PFSK-1 (cell line): ENCODE results near the gene SDC1.

Experiments
- FOXP2 ChIP-seq: optimal IDR thresholded peaks from 2 replicates; pipeline ENCODE3; 2011; ENCODE audit warnings: borderline replicate concordance, control low read depth, inconsistent platforms; ENCODE audit not compliant: insufficient read depth; ENCODE audit errors: extremely low read length, extremely low read depth
- POLR2AphosphoS5 ChIP-seq: IDR thresholded peaks from 2 replicates; pipeline ENCODE4 v1.6.1; 2012; ENCODE audit warnings: low read depth, mild to moderate bottlenecking, control low read depth, low read length, moderate library complexity
- SIN3A ChIP-seq: IDR thresholded peaks from 2 replicates; pipeline ENCODE4 v1.6.1; 2012; ENCODE audit warnings: mild to moderate bottlenecking, low read length, moderate library complexity, borderline replicate concordance; ENCODE audit not compliant: insufficient read depth
- TAF1 ChIP-seq: IDR thresholded peaks from 2 replicates; pipeline ENCODE4 v1.6.1; 2012; ENCODE audit warnings: low read length, control low read depth, borderline replicate concordance; ENCODE audit not compliant: insufficient read depth
- TF ChIP-seq, protein P1 (sequence below), 2 experiments: IDR thresholded peaks; 2 replicates each; pipeline versions ENCODE4 v1.6.1 to v1.8.0; 2011 to 2012; ENCODE audit warnings: low read depth in 2 of 2, low read length in 2 of 2, control low read depth in 1 of 2, inconsistent platforms in 1 of 2, mild to moderate bottlenecking in 1 of 2, moderate library complexity in 1 of 2; ENCODE audit not compliant: insufficient read depth in 1 of 2

DNA sequence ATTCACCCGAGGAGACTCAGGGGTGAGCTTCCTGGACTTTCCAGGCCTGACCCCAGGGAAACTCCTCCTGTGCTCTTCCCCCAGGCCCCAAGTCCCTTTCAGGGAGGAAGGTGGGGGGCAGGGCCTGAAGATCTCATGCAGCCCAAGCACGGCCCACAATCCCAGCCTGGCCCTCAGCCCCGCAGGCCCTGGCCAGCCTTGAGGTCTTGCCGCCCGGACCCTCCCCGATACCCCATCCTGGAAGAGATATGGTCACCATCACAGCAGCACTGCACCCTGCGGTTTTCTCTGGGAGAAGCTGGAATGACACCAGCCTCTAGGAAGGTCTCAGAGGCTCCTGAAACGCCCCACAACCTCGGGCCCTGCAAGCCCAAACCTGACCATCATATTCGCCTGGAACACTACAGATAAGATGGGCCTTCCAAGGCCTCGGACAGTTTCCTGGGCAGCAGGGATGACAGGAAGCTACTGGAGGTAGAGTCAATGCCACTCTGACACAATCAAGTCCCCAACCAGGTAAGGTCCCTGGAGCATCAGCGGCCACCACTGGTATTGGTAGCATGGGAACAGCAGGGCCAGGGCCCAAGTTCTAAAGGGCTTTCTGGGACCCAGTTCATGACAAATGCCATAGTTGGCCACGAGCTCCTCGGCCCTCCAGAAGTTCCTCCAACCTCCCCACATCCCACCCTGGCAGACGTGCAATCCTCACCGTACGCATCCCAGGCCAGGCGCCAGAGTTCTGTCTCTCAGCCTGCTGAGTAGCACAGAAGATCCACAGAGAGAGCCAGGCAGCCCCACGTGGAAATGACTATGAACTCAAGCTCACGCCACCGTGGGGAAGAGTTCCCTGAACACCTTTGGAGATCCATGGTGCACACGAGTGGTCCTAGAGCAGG is 8.6 kb downstream of the SDC1 start:
- no peak for TF ChIP-seq POLR2AphosphoS5
- TF ChIP-seq, protein P1, sequence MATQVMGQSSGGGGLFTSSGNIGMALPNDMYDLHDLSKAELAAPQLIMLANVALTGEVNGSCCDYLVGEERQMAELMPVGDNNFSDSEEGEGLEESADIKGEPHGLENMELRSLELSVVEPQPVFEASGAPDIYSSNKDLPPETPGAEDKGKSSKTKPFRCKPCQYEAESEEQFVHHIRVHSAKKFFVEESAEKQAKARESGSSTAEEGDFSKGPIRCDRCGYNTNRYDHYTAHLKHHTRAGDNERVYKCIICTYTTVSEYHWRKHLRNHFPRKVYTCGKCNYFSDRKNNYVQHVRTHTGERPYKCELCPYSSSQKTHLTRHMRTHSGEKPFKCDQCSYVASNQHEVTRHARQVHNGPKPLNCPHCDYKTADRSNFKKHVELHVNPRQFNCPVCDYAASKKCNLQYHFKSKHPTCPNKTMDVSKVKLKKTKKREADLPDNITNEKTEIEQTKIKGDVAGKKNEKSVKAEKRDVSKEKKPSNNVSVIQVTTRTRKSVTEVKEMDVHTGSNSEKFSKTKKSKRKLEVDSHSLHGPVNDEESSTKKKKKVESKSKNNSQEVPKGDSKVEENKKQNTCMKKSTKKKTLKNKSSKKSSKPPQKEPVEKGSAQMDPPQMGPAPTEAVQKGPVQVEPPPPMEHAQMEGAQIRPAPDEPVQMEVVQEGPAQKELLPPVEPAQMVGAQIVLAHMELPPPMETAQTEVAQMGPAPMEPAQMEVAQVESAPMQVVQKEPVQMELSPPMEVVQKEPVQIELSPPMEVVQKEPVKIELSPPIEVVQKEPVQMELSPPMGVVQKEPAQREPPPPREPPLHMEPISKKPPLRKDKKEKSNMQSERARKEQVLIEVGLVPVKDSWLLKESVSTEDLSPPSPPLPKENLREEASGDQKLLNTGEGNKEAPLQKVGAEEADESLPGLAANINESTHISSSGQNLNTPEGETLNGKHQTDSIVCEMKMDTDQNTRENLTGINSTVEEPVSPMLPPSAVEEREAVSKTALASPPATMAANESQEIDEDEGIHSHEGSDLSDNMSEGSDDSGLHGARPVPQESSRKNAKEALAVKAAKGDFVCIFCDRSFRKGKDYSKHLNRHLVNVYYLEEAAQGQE (IDR thresholded peaks at IDR 0.05; ENCODE audit: insufficient read depth in 1 of 2, low read depth in 2 of 2, low read length in 2 of 2), result no peak
- no peak for TF ChIP-seq TAF1
- no peak for TF ChIP-seq SIN3A
- no peak for TF ChIP-seq FOXP2
